ENCODE results near the gene VPS9D1.

DNA sequence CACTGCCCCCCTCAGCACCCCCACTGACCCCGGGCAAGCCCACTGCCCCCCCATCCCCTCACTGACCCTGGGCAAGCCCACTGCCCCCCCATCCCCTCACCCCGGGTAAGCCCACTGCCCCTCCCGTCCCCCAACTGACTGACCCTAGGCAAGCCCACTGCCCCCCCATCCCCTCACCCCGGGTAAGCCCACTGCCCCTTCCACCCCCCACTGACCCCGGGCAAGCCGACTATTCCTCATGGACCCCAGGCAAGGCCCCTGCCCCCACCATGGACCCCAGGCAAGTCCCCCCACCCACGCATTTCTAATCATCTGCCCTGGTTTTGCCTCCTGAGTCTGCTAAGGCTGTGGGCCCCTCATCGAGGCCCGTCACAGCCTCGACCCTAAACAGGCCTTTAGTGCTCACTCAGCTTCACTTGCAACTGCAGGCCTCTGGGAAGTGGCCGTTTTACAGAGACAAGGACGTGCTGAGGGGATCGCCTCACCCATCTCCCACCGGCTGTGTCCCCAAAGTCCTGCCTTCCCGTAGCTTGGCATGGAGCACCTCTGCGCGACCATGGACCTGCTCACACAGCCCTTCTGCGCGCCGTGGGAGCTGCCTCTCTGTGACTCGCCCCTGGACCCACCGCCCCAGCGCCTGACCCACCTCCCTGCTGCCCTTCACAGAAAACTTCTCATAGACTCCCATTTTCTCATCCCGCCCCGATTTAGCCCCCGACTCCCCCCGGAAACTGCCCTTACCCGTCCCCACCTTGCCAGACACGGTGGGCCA, 3.6 kb downstream of the VPS9D1 start:
- TF ChIP-seq CTCF (IDR thresholded peaks at IDR 0.05), result no peak
- TF ChIP-seq POLR2A (IDR thresholded peaks at IDR 0.05), result no peak
